Vagina (tissue), 2 donors: ENCODE results near the gene CRAT.
"Not testable (repeated sequence)": the region's sequence is repeated elsewhere in the genome, so short reads cannot be mapped to it uniquely, and the experiment has no call there.

Experiments used
- POLR2AphosphoS5 ChIP-seq, 2 donors: sonication (generic); formaldehyde crosslinking; IDR thresholded peaks; one replicate each; pipeline ENCODE4 v1.9.0; 2017; ENCODE audit warnings: antibody characterized with exemption in 2 of 2, mild to moderate bottlenecking in 2 of 2, low read depth in 1 of 2; ENCODE audit not compliant: insufficient read depth in 1 of 2
- TF ChIP-seq, protein P1 (sequence below), 3 experiments: fragments of 450-650 bp in 2 of 3; fragments of 200-600 bp in 1 of 3; sonication (generic) in 1 of 3; IDR thresholded peaks; one replicate each; pipeline ENCODE4 v1.5.1; 2017 to 2019; ENCODE audit warnings: antibody characterized with exemption in 3 of 3, mild to moderate bottlenecking in 2 of 3, moderate library complexity in 2 of 3

DNA sequence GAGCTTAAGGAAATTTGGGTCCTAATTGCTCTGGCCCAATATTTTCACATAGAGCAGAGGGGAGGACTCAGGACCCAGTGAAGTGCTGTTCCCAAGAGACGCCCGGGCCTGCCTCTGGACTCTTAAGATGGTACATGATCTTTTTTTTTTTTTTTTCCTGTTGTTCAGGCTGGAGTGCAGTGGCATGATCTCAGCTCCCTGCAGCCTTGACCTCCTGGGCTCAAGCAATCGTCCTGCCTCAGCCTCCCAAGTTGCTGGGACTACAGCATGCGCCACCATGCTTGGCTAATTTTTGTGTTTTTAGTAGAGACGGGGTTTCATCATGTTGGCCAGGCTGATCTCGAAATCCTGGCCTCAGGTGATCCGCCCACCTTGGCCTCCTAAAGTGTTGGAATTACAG is 19.7 kb upstream of the CRAT start:
- TF ChIP-seq POLR2AphosphoS5 (IDR thresholded peaks at IDR 0.05; ENCODE audit: insufficient read depth in 1 of 2, low read depth in 1 of 2): not testable (repeated sequence)
- TF ChIP-seq, protein P1, sequence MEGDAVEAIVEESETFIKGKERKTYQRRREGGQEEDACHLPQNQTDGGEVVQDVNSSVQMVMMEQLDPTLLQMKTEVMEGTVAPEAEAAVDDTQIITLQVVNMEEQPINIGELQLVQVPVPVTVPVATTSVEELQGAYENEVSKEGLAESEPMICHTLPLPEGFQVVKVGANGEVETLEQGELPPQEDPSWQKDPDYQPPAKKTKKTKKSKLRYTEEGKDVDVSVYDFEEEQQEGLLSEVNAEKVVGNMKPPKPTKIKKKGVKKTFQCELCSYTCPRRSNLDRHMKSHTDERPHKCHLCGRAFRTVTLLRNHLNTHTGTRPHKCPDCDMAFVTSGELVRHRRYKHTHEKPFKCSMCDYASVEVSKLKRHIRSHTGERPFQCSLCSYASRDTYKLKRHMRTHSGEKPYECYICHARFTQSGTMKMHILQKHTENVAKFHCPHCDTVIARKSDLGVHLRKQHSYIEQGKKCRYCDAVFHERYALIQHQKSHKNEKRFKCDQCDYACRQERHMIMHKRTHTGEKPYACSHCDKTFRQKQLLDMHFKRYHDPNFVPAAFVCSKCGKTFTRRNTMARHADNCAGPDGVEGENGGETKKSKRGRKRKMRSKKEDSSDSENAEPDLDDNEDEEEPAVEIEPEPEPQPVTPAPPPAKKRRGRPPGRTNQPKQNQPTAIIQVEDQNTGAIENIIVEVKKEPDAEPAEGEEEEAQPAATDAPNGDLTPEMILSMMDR (IDR thresholded peaks at IDR 0.05): not testable (repeated sequence)
